HG03442 (cell line): ENCODE measurements around the gene ARHGAP25.
"Not testable (repeated sequence)": the region's sequence is repeated elsewhere in the genome, so short reads cannot be mapped to it uniquely, and the experiment has no call there.

Experiments
- ATAC-seq: cut with Tn5 transposase; IDR thresholded peaks from one replicate; pipeline ENCODE4 v1.9.1; 2021; ENCODE audit warnings: mild to moderate bottlenecking, moderate library complexity; ENCODE audit not compliant: unreplicated experiment

ARHGAP25 gene

DNA sequence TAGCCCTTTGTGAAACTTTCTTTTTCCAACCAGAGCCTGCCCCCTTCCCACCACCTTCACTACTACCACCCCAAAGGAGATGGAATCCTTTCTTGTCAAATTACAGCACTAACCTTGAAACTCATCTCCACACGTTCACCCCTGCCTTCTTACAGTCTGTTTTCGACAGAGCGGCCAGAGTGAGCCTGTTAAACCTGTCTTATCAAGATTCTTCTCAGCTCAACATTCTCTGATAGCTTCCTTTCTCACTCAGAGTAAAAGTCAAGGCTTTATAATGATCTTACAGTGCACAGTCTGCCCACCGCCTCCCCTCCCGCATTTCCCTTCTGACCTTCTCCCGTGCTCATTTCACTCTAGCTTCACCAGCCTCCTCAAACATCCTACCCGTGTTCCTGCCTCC lies 56.0 kb downstream of the ARHGAP25 start:
- ATAC-seq, result no peak

GRCh38 chr2:68791914-68792313 lies 57.3 kb downstream of the ARHGAP25 start:
- no peak for ATAC-seq

DNA sequence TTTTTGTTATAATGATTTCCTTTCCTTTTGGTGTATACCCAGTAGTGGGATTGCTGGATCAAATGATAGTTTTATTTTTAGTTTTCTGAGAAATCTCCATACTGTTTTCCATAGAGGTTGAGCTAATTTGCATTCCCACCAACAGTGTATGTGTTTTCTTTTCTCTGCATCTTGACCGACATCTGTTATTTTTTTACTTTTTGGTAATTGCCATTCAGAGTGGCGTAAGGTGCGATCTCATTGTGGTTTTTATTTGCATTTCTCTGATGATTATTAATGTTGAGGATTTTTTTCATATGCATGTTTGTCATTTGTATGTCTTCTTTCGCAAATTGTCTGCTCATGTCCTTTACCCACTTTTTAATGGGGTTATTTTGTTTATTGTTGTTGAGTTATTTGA lies 58.1 kb downstream of the ARHGAP25 start:
- ATAC-seq, result no peak

DNA sequence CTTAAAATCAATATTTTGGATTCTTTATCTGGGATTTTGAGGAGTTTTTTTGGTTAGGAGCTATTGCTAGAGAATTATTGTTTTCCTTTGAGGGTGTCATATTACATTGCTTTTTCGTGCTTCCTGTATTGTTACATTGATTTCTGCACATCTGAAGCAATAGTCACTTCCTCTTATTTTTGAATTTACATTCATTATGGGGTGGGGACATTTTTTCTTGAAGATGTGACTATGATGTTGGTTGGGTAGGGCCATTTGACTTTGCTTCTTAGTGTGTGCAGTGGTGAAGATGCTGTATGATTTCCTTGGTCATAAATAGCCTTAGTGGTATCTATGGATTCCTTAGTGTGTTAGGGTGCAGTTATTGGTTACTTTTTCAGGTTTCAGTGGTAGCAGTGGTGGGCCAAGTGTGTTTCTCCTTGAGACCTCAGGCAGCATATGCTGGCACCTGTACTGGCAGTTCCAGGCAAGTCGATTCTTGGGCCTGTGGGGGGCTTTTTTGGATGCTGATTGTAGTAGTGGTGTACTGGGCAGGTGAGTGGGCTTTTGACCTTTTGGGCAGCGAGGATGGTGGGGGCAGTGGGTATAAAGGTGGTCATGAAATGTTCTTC lies 61.8 kb downstream of the ARHGAP25 start:
- ATAC-seq, result no peak

GRCh38 chr2:68798569-68798968 lies 64.0 kb downstream of the ARHGAP25 start:
- no peak for ATAC-seq

- ATAC-seq, result no peak
These were observed 64.8 kb downstream of the ARHGAP25 start for GRCh38 chr2:68799140-68800026.

DNA sequence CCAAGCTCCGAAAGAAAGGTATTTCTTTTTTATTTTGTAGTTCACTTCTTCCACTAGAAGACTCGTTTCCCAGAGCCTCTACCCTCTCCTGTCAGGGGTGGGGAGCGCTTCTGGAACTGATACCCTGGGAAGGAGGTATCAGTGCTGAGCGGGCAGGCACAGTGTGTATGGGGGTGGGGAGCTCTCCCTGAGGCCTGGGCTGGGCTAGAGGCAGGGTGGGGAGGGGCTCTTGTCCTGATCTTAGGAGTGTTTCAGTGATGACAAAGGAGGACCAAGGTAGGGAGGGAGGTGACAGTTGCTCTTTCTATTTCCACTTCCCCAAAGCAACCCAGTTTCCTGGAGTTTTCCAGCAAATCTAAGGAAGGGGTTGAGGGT lies 65.4 kb downstream of the ARHGAP25 start:
- no peak for ATAC-seq

GRCh38 chr2:68800517-68800916 lies 65.9 kb downstream of the ARHGAP25 start:
- ATAC-seq, result no peak

GRCh38 chr2:68802161-68802560 lies 67.5 kb downstream of the ARHGAP25 start:
- ATAC-seq, result not testable (repeated sequence)

DNA sequence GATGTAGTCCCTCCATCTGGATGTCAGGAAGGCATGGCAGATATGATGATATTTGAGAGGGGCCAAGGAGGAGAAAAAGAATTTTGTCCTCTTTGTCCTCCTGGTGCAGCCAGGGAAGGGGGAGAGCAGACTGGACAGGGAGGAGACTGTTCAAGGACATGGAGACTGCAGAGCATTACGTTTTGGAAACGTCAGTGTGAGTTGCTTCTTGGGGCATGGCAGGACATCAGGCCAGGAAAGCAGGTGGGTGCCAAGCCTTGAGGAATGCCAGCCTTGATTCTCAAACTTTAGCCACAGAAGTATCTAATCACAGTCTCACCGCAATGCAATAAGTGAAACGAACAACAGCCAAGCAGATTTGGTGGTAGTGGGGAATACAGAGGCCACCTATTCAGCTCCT lies 70.4 kb downstream of the ARHGAP25 start:
- no peak for ATAC-seq

DNA sequence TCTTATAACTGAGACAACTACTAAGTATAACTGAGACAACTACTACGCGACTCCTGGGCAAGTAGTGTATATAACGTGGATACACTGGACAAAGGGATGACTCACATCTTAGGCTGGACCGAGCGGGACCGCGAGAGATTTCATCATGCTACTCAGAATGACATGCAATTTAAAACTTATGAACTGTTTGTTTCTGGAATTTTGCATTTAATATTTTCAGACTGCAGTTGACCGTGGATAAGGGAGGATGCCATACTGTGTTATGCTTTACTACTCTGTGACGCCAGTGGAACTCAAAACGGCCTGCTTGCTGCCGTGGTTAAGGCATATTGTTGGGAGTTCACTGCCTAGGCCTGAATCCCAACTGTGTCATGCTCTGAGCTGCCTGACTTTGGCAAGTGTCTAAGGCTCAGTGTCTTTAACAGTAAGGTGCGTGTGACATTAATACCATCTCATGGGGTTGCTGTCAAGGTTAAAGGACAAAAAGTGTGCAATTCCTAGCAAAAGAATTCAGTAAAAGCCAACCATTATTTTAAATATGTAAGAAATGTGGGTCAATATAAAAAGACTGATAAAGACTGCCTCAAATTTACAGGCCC lies 72.0 kb downstream of the ARHGAP25 start:
- no peak for ATAC-seq

GRCh38 chr2:68807821-68808266 lies 73.2 kb downstream of the ARHGAP25 start:
- no peak for ATAC-seq

GRCh38 chr2:68809324-68810240 lies 75.0 kb downstream of the ARHGAP25 start:
- ATAC-seq, result no peak

DNA sequence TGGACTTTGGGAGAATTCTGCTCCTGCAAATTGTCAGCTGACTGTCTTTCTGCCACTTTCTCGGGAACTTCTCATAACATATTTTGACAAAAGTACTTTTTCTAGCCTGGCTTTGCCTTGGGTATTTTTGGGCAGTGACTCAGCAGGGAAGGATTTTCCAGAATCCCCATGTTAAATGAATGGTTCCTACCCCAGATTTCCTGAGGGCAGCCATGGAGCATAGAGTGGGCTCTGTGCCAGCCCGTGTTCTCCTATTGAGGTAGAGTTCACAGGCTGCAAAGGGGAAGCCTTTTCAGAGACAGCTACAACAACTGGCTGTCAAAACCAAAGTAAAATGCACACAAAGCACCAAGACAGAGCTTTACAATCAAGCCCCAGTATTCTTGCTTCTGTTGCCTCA lies 76.8 kb downstream of the ARHGAP25 start:
- no peak for ATAC-seq

GRCh38 chr2:68812251-68812650 lies 77.6 kb downstream of the ARHGAP25 start:
- ATAC-seq, result no peak

DNA sequence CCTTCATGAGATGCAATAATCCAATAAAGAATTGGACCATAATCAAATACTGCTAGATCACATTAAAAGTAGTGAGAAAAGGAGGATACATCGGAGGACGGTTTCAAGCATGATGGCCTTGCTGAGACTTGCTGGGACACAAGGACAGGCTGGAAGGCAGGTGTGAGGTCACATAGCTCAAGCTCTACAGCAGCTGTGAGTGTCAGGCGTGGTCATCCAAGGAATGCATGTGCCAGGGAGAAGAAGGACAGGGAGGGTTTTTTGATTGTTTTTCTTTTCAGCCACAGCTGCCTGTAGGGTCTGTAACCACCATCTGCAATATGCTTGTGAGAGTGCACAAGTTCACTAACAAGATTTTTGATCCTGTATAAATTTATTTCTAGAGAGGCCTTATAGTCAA lies 79.0 kb downstream of the ARHGAP25 start:
- ATAC-seq, result no peak

DNA sequence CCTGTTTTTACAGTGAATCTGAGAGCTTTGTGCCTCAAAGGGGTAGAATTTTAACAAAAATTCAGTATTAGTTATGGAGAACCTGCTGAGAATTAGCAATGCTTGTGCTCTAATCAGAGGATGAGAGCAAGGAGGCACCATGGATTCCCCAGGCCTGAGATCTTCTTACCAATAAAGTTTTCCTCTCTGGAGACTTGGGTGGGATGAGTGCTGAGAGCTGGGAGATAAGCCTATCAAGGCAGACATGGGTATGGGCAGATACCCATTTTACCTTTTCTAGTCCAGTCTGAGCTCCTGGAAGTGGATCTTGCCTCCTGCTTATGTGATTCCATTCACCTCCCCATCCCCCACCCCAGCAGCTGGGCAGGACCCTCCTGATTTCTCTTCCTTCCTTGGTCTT lies 82.7 kb downstream of the ARHGAP25 start:
- no peak for ATAC-seq

- no peak for ATAC-seq
These were observed 84.9 kb downstream of the ARHGAP25 start for GRCh38 chr2:68819556-68819955.

DNA sequence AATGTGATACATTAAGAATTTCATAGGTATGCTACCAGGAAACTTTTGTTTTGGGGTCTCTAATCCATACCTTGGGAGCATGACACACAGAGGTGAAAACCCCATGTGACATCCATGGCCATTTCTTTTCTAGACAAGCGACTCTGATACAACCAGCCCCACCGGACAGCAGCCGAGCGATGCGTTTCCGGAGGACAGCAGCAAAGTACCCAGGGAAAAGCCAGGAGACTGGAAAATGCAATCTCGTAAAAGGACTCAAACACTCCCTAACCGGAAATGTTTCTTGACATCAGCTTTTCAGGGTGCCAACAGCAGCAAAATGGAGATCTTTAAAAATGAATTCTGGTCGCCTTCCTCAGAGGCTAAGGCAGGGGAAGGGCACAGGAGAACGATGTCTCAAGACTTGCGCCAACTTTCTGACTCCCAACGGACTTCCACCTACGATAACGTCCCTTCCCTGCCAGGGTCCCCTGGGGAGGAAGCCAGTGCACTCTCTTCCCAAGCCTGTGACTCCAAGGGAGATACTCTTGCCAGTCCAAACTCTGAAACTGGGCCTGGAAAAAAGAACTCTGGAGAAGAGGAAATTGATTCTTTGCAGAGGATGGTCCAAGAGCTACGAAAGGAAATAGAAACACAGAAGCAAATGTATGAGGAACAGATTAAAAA lies 87.7 kb downstream of the ARHGAP25 start:
- ATAC-seq, result no peak

GRCh38 chr2:68824831-68825230 lies 90.2 kb downstream of the ARHGAP25 start:
- ATAC-seq, result no peak
